Stomach (tissue), 4 donors: ENCODE data around the gene ORMDL3.

Experiments used
- CTCF ChIP-seq, 7 experiments: fragments of 450-650 bp in 4 of 7; fragments of 200-600 bp in 3 of 7; sonication (generic) in 3 of 7; IDR thresholded peaks; one replicate each; pipeline ENCODE4 v1.5.1; 2016 to 2019; ENCODE audit warnings: antibody characterized with exemption in 7 of 7, control low read depth in 2 of 7, mild to moderate bottlenecking in 1 of 7
- EP300 ChIP-seq: sonication (generic); formaldehyde crosslinking; IDR thresholded peaks from one replicate; pipeline ENCODE4 v1.6.1; 2017; ENCODE audit warnings: antibody characterized with exemption
- POLR2AphosphoS5 ChIP-seq, 3 donors: sonication (generic); formaldehyde crosslinking; IDR thresholded peaks; one replicate each; pipeline ENCODE4 v1.6.1; 2016; ENCODE audit warnings: antibody characterized with exemption in 3 of 3

- TF ChIP-seq CTCF (IDR thresholded peaks at IDR 0.05) = no peak
- no peak for TF ChIP-seq POLR2AphosphoS5 (IDR thresholded peaks at IDR 0.05)
- no peak for TF ChIP-seq EP300
Measured at GRCh38 chr17:39971076-39971603, 43.7 kb upstream of the ORMDL3 start.
